ENCODE results near the gene WDR27.
"Not testable (repeated sequence)": the region's sequence is repeated elsewhere in the genome, so short reads cannot be mapped to it uniquely, and the experiment has no call there.

Gene WDR27

GRCh38 chr6:169661391-169661756 lies 40.5 kb downstream of the WDR27 start:
- no peak for DNase-seq (ENCODE audit: low read depth)

GRCh38 chr6:169660751-169661390 lies 41.0 kb downstream of the WDR27 start:
- DNase-seq (ENCODE audit: low read depth), result no peak

GRCh38 chr6:169659820-169660610 lies 41.8 kb downstream of the WDR27 start:
- no peak for DNase-seq (ENCODE audit: low read depth)

- no peak for DNase-seq (ENCODE audit: low read depth)
Measured at GRCh38 chr6:169657284-169657610, 44.6 kb downstream of the WDR27 start.

- no peak for DNase-seq (ENCODE audit: low read depth)
Measured at GRCh38 chr6:169656546-169657283, 45.1 kb downstream of the WDR27 start.

GRCh38 chr6:169654598-169655391 lies 47.0 kb downstream of the WDR27 start:
- DNase-seq (ENCODE audit: low read depth), result peak; percentile 32

GRCh38 chr6:169653691-169654090 lies 48.1 kb downstream of the WDR27 start:
- DNase-seq (ENCODE audit: low read depth), result no peak

GRCh38 chr6:169652896-169653295 lies 48.9 kb downstream of the WDR27 start:
- no peak for DNase-seq (ENCODE audit: low read depth)

- no peak for DNase-seq (ENCODE audit: low read depth)
Measured at GRCh38 chr6:169651498-169651897, 50.3 kb downstream of the WDR27 start.

- DNase-seq (ENCODE audit: low read depth), result no peak
Measured at GRCh38 chr6:169650959-169651292, 50.9 kb downstream of the WDR27 start.

GRCh38 chr6:169650241-169650958 lies 51.4 kb downstream of the WDR27 start:
- no peak for DNase-seq (ENCODE audit: low read depth)

- no peak for DNase-seq (ENCODE audit: low read depth)
Measured at GRCh38 chr6:169648617-169649016, 53.2 kb downstream of the WDR27 start.

GRCh38 chr6:169648092-169648491 lies 53.7 kb downstream of the WDR27 start:
- DNase-seq (ENCODE audit: low read depth), result no peak

GRCh38 chr6:169647637-169648036 lies 54.2 kb downstream of the WDR27 start:
- DNase-seq (ENCODE audit: low read depth), result no peak

- no peak for DNase-seq (ENCODE audit: low read depth)
Measured at GRCh38 chr6:169646906-169647567, 54.8 kb downstream of the WDR27 start.

GRCh38 chr6:169645459-169645858 lies 56.4 kb downstream of the WDR27 start:
- not testable (repeated sequence) for DNase-seq (ENCODE audit: low read depth)

- DNase-seq (ENCODE audit: low read depth), result no peak
Measured at GRCh38 chr6:169643521-169643920, 58.3 kb downstream of the WDR27 start.

- no peak for DNase-seq (ENCODE audit: low read depth)
Measured at GRCh38 chr6:169642455-169642854, 59.4 kb downstream of the WDR27 start.

- DNase-seq (ENCODE audit: low read depth), result no peak
Measured at GRCh38 chr6:169641461-169642085, 60.3 kb downstream of the WDR27 start.

GRCh38 chr6:169640983-169641382 lies 60.8 kb downstream of the WDR27 start:
- no peak for DNase-seq (ENCODE audit: low read depth)

GRCh38 chr6:169640351-169640852 lies 61.4 kb downstream of the WDR27 start:
- no peak for DNase-seq (ENCODE audit: low read depth)
